ENCODE measurements around the gene ELL2.
"Not testable (repeated sequence)": the region's sequence is repeated elsewhere in the genome, so short reads cannot be mapped to it uniquely, and the experiment has no call there.

The ELL2 gene

DNA sequence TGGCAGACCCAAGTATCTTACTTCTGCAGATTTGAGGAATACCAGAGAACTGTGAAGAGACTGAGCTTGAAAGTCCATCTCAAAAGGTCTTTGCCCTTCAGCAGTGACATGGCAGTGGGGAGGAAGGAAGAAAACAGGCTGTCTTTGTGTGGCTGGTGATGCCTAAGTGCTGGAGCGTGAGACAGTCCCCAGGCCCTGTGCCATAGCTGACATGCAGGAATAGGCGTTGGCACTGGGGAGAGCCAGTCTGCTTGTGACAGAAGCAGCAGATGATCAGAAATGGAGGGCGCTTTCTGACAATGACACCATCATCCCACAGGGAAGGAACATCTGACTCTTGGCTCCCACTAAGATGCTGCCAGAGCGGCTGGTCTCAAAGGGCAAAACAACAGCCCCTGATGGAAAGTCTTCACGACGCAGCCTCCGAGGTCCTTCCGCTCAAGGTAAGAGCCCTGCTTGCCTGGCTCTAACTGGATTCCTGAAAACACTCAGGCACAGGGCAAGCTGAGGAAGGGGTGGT lies 123.6 kb downstream of the ELL2 start:
- no peak for DNase-seq (ENCODE audit: low read depth in 2 of 2)

DNA sequence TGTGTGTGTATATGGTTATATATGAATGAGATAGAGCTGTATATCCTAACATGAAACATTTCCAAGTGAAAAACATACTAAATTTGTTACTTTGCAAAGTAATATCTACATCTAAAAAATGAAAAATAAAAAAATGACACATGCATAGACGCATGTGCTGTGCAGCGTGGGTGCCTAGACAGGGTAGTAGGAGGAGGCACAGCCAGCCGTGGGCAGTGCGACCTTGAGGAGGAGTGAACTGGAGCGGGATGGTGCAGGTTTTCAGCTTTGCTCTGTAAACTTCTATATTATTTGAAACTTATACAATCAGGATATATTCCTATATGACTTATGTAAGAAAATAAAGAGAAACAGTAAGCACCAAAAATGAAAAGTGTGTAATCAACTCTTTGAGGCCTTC lies 124.2 kb downstream of the ELL2 start:
- DNase-seq (ENCODE audit: low read depth in 2 of 2): no peak

DNA sequence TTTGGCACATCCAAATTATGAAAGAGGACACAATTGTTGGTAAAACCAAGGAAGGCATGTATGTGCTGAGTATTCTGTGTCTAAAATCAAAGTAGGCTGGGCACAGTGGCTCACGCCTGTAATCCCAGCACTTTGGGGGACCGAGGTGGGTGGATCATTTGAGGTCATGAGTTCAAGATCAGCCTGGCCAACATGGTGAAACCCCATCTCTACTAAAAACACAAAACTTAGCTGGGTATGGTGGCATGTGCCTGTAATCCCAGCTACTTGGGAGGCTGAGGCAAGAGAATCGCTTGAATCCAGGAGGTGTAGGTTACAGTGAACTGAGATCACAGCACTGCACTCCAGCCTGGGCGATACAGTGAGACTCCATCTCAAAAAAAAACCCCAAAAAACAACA lies 124.7 kb downstream of the ELL2 start:
- DNase-seq (ENCODE audit: low read depth in 2 of 2): not testable (repeated sequence)

DNA sequence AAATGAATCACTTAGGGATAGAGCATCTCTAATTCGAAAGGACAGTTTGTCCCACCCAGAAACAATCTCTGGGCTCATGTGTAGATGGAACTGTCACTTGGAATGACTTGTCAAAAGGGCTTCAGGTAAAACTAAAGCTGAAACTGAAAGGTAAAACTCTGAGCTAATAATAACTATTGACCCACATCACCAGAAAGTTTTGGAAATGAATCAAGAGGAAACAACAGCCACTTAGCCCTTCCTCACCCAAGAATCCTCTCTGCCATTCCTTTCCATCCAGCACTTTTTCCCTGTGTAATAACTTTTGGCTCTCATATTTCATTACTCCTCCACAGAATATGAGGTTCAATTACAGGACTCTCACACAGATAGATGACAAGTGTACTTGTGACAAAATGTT lies 125.1 kb downstream of the ELL2 start:
- DNase-seq (ENCODE audit: low read depth in 2 of 2): no peak

DNA sequence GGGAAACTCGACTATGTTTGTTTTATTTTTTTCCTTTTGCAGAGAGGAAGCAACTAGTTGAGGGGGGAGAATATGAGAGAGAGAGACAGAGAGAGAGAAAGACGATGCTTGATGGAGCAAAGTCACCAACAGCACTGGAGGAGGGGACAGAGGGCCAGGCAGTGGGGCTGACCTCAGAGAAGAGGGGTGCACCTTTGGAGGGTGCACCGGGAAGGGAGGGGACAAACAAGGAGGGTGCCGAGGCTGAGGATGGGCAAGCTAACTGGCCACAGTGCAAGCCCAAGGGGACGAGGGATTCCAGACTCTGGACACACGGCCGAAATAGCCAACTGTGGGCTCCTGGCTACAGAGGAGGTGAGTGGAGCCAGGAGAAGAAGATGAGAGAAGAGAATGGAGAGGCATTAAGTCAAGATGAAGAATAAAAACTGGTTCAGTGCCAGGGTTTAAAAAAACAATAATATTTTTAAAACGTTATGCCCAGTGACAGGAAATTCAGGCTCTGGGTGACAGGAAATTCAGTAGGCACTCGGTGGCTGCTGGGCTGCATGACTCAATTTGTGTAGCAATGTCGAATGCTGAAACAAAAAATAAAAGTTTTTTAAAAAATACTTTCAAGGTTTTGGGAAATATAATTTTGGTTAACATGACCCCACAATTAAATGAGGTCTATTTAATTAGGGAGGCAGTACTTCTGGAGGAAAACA lies 125.8 kb downstream of the ELL2 start:
- no peak for DNase-seq (ENCODE audit: low read depth in 2 of 2)
